HEK293 (cell line): ENCODE measurements around the gene PTPRCAP.

Source experiments
- CTCF ChIA-PET: fragments of 350-600 bp; formaldehyde crosslinking; extraction: SDS; loops from one replicate; lab custom pipeline; 2021; ENCODE audit warnings: antibody characterized with exemption; lab: Yijun Ruan, JAX
- POLR2A ChIA-PET: fragments of 300-600 bp; formaldehyde crosslinking; extraction: SDS; loops from one replicate; lab custom pipeline; 2020; ENCODE audit warnings: antibody characterized with exemption, inconsistent platforms; lab: Yijun Ruan, JAX
- H3K27ac ChIP-seq: fragments of 200-500 bp; sonication (Bioruptor generic); 2 replicates; pipeline ENCODE4 v1.5.1; 2014; ENCODE audit warnings: low read depth, low read length, control low read depth, inconsistent platforms; ENCODE audit errors: extremely low read depth
- H3K36me3 ChIP-seq, 2 experiments: fragments of 200-500 bp in 1 of 2; sonication (Bioruptor generic) in 1 of 2; 1 replicate in 1 of 2; 2 replicates in 1 of 2; pipeline ENCODE4 v1.5.1; 2014 to 2017; ENCODE audit warnings: inconsistent platforms in 2 of 2, low read length in 2 of 2; ENCODE audit not compliant: control insufficient read depth in 2 of 2, insufficient read depth in 1 of 2
- H3K4me1 ChIP-seq: fragments of 200-500 bp; sonication (Bioruptor generic); 2 replicates; pipeline ENCODE4 v1.5.1; 2014; ENCODE audit warnings: mild to moderate bottlenecking, low read length, inconsistent platforms; ENCODE audit not compliant: control insufficient read depth, insufficient read depth
- H3K4me3 ChIP-seq: 2 replicates; pipeline ENCODE4 v1.5.1; 2011; ENCODE audit warnings: low read depth, mild to moderate bottlenecking, control low read depth, low read length, moderate library complexity
- H3K9me3 ChIP-seq: fragments of 200-500 bp; sonication (Bioruptor generic); 2 replicates; pipeline ENCODE4 v1.5.1; 2014; ENCODE audit warnings: low read depth, low read length, inconsistent platforms; ENCODE audit not compliant: control insufficient read depth, insufficient read depth
- AEBP2 ChIP-seq: fragments of 450-650 bp; formaldehyde crosslinking; IDR thresholded peaks from 2 replicates; pipeline ENCODE4 v1.5.1; 2016; ENCODE audit warnings: missing biosample characterization, missing genetic modification characterization, borderline replicate concordance
- GLI2 ChIP-seq: fragments of 450-650 bp; formaldehyde crosslinking; IDR thresholded peaks from 2 replicates; pipeline ENCODE4; 2017; ENCODE audit warnings: missing biosample characterization, missing genetic modification characterization, low read depth, borderline replicate concordance
- GLIS2 ChIP-seq: fragments of 450-650 bp; formaldehyde crosslinking; IDR thresholded peaks from 2 replicates; pipeline ENCODE4 v1.5.1; 2016; ENCODE audit warnings: missing biosample characterization, missing genetic modification characterization
- KLF16 ChIP-seq: fragments of 450-650 bp; formaldehyde crosslinking; IDR thresholded peaks from 2 replicates; pipeline ENCODE4 v1.5.1; 2017; ENCODE audit warnings: missing biosample characterization, missing genetic modification characterization
- KLF8 ChIP-seq: fragments of 450-650 bp; formaldehyde crosslinking; IDR thresholded peaks from 2 replicates; pipeline ENCODE4 v1.5.1; 2016; ENCODE audit warnings: missing biosample characterization, missing genetic modification characterization
- SP3 ChIP-seq: fragments of 450-650 bp; formaldehyde crosslinking; IDR thresholded peaks from 2 replicates; pipeline ENCODE4 v1.5.1; 2016; ENCODE audit warnings: missing biosample characterization, missing genetic modification characterization
- TCF7L2 ChIP-seq: IDR thresholded peaks from 2 replicates; pipeline ENCODE4 v1.6.1; 2011; ENCODE audit warnings: low read depth, mild to moderate bottlenecking, inconsistent platforms, low read length, moderate library complexity, borderline replicate concordance
- ZBTB49 ChIP-seq: fragments of 450-650 bp; formaldehyde crosslinking; IDR thresholded peaks from 2 replicates; pipeline ENCODE4 v1.5.1; 2016; ENCODE audit warnings: missing biosample characterization, missing genetic modification characterization, low read depth
- ZNF157 ChIP-seq: fragments of 450-650 bp; formaldehyde crosslinking; IDR thresholded peaks from 2 replicates; pipeline ENCODE4 v1.5.1; 2016; ENCODE audit warnings: missing biosample characterization, missing genetic modification characterization
- ZNF18 ChIP-seq: fragments of 450-650 bp; formaldehyde crosslinking; IDR thresholded peaks from 2 replicates; pipeline ENCODE4 v1.5.1; 2016; ENCODE audit warnings: missing biosample characterization, missing genetic modification characterization
- ZNF239 ChIP-seq: fragments of 450-650 bp; formaldehyde crosslinking; IDR thresholded peaks from 2 replicates; pipeline ENCODE4 v1.5.1; 2016; ENCODE audit warnings: missing biosample characterization, missing genetic modification characterization
- ZNF354C ChIP-seq: fragments of 450-650 bp; formaldehyde crosslinking; IDR thresholded peaks from 2 replicates; pipeline ENCODE4 v1.5.1; 2016; ENCODE audit warnings: missing biosample characterization, missing genetic modification characterization, low read depth, borderline replicate concordance
- ZNF394 ChIP-seq: fragments of 450-650 bp; formaldehyde crosslinking; IDR thresholded peaks from 2 replicates; pipeline ENCODE4 v1.5.1; 2016; ENCODE audit warnings: missing biosample characterization, missing genetic modification characterization, mild to moderate bottlenecking, moderate library complexity, borderline replicate concordance
- ZNF426 ChIP-seq: fragments of 450-650 bp; formaldehyde crosslinking; IDR thresholded peaks from 2 replicates; pipeline ENCODE4 v1.5.1; 2017; ENCODE audit warnings: missing biosample characterization, missing genetic modification characterization, mild to moderate bottlenecking, inconsistent platforms, moderate library complexity
- ZNF449 ChIP-seq: fragments of 450-650 bp; formaldehyde crosslinking; IDR thresholded peaks from 2 replicates; pipeline ENCODE4 v1.5.1; 2017; ENCODE audit warnings: missing biosample characterization, mild to moderate bottlenecking, missing genetic modification characterization, moderate library complexity
- ZNF510 ChIP-seq: fragments of 450-650 bp; formaldehyde crosslinking; IDR thresholded peaks from 2 replicates; pipeline ENCODE4 v1.5.1; 2018; ENCODE audit warnings: mild to moderate bottlenecking, missing genetic modification characterization, missing biosample characterization; ENCODE audit not compliant: insufficient replicate concordance
- ZNF518A ChIP-seq: fragments of 450-650 bp; formaldehyde crosslinking; conservative IDR thresholded peaks from 2 replicates; pipeline ENCODE4 v1.5.1; 2016; ENCODE audit warnings: low read depth, missing biosample characterization, missing genetic modification characterization
- ZNF645 ChIP-seq: fragments of 450-650 bp; formaldehyde crosslinking; IDR thresholded peaks from 2 replicates; pipeline ENCODE4; 2016; ENCODE audit warnings: missing biosample characterization, missing genetic modification characterization
- ZNF654 ChIP-seq: fragments of 450-650 bp; formaldehyde crosslinking; IDR thresholded peaks from 2 replicates; pipeline ENCODE4 v1.5.1; 2016; ENCODE audit warnings: low read depth, missing biosample characterization, missing genetic modification characterization
- ZNF660 ChIP-seq: fragments of 450-650 bp; IDR thresholded peaks from 2 replicates; pipeline ENCODE4 v1.5.1; 2018; ENCODE audit warnings: missing biosample characterization, mild to moderate bottlenecking, missing genetic modification characterization

Gene PTPRCAP

GRCh38 chr11:67452141-67452952, 14.9 kb upstream of the PTPRCAP start, which contains the start of gene GPR152:
Gene GPR152 (minus strand): TSS chr11:67452729. CDS start chr11:67452724, 5 bp downstream.
- H3K27ac ChIP-seq, result no peak within 1 kb of the TSS
- no peaks in the 10 kb centered on the region for H3K9me3 ChIP-seq
- ChIA-PET CTCF (no interaction called here), POLR2A (interaction anchor here (0.6 to 1.1 kb wide), 2 partner anchors 50 to 223 kb away, joined by 3 read pairs; partner anchors contain the start of gene PPP1CA)
- TF ChIP-seq SP3 (tag by site-specific recombination), result no peak
- TF ChIP-seq GLI2, result no peak
- no peak for TF ChIP-seq KLF8 (tag by site-specific recombination)
- no peak for TF ChIP-seq TCF7L2
- H3K36me3 ChIP-seq, result no peaks in the 10 kb centered on the region
- H3K4me3 ChIP-seq, result no peak within 1 kb of the TSS
- H3K4me1 ChIP-seq, result no peaks in the 10 kb centered on the region

- H3K4me1 ChIP-seq, result no peaks in the 10 kb centered on the region
- CTCF ChIA-PET, result no interaction called here
- H3K4me3 ChIP-seq, result no peak overlapping the region
- POLR2A ChIA-PET, result interaction anchor here (1.8 kb wide), 1 partner anchor 15 kb away, joined by 4 read pairs; the partner anchor contains the start of gene PTPRCAP
- H3K27ac ChIP-seq, result no peak overlapping the region
- no peaks in the 10 kb centered on the region for H3K36me3 ChIP-seq
- no peaks in the 10 kb centered on the region for H3K9me3 ChIP-seq
- TF ChIP-seq ZNF18 (tag by site-specific recombination), result no peak
- no peak for TF ChIP-seq ZNF394
- TF ChIP-seq ZNF239 (tag by site-specific recombination), result no peak
- TF ChIP-seq ZNF518A, result no peak
- TF ChIP-seq AEBP2 (tag by site-specific recombination), result no peak
- no peak for TF ChIP-seq ZNF660 (tag by site-specific recombination)
- TF ChIP-seq GLIS2, result no peak
- TF ChIP-seq ZNF157, result no peak
- no peak for TF ChIP-seq ZNF645 (tag by site-specific recombination)
- no peak for TF ChIP-seq ZNF449 (tag by site-specific recombination)
- TF ChIP-seq ZNF654 (tag by site-specific recombination), result no peak
- TF ChIP-seq ZNF354C (tag by site-specific recombination), result no peak
- TF ChIP-seq KLF16 (tag by site-specific recombination), result no peak
- no peak for TF ChIP-seq ZBTB49 (tag by site-specific recombination)
- no peak for TF ChIP-seq ZNF510
- TF ChIP-seq ZNF426 (tag by site-specific recombination), result no peak
Observed at GRCh38 chr11:67451658-67451976, 14.1 kb upstream of the PTPRCAP start.
